GM18951 (cell line): ENCODE measurements around the gene ITGB2.

Experiments
- POLR2A ChIP-seq: IDR thresholded peaks from 4 replicates; pipeline ENCODE4 v1.6.1; 2011; ENCODE audit warnings: mild to moderate bottlenecking; ENCODE audit not compliant: insufficient read length, insufficient read depth; ENCODE audit errors: extremely low read depth
- in situ Hi-C: fragments of 300-500 bp; cut with MboI; formaldehyde crosslinking; loops from one replicate; pipeline ENCODE4 v1.12.0; 2022; ENCODE audit warnings: low sequenced_read_pairs, mixed read lengths, inconsistent platforms; ENCODE audit not compliant: unreplicated experiment

The ITGB2 gene

GRCh38 chr21:44943005-44943685 lies 22.4 kb upstream of the ITGB2 start:
- no peak for TF ChIP-seq POLR2A
- in situ Hi-C loops: loop anchor here (10.0 kb wide), 1 partner anchor 182 kb away; no protein-coding TSS in a partner anchor

- in situ Hi-C loops: loop anchor here (10.0 kb wide), 1 partner anchor 182 kb away; no protein-coding TSS in a partner anchor
- TF ChIP-seq POLR2A: no peak
Measured at GRCh38 chr21:44942566-44942965, 21.9 kb upstream of the ITGB2 start.

- in situ Hi-C loops: loop anchor here (10.0 kb wide), 1 partner anchor 183 kb away; no protein-coding TSS in a partner anchor
- no peak for TF ChIP-seq POLR2A
Measured at GRCh38 chr21:44941567-44941966, 20.9 kb upstream of the ITGB2 start.

- TF ChIP-seq POLR2A: no peak
- in situ Hi-C loops: loop anchor here (10.0 kb wide), 1 partner anchor 185 kb away; no protein-coding TSS in a partner anchor
Measured at GRCh38 chr21:44940116-44940631, 19.5 kb upstream of the ITGB2 start.

- TF ChIP-seq POLR2A: peak; percentile 89
- in situ Hi-C loops: loop anchor here (5.0 to 10.0 kb wide), 2 partner anchors 52 to 185 kb away; no protein-coding TSS in a partner anchor
Measured at GRCh38 chr21:44939532-44940115, 18.9 kb upstream of the ITGB2 start, which contains the start of gene SLX9. SLX9 (plus strand) TSS chr21:44940029; CDS start chr21:44940058, 29 bp downstream.

- in situ Hi-C loops: loop anchor here (5.0 kb wide), 1 partner anchor 52 kb away; no protein-coding TSS in a partner anchor
- peak; percentile 9 for TF ChIP-seq POLR2A
Measured at GRCh38 chr21:44938772-44939531, 18.3 kb upstream of the ITGB2 start.

- no peak for TF ChIP-seq POLR2A
- in situ Hi-C loops: loop anchor here (5.0 kb wide), 1 partner anchor 48 kb away; no protein-coding TSS in a partner anchor
Measured at GRCh38 chr21:44935533-44935927, 14.8 kb upstream of the ITGB2 start.

GRCh38 chr21:44934797-44935532 lies 14.3 kb upstream of the ITGB2 start:
- in situ Hi-C loops: loop anchor here (5.0 kb wide), 1 partner anchor 48 kb away; no protein-coding TSS in a partner anchor

GRCh38 chr21:44934276-44934675 lies 13.6 kb upstream of the ITGB2 start:
- TF ChIP-seq POLR2A: no peak
- in situ Hi-C loops: no loop called here

More at GRCh38 chr21:44934797-44935532, 14.3 kb upstream of the ITGB2 start:
- TF ChIP-seq POLR2A: no peak

- no peak for TF ChIP-seq POLR2A
- in situ Hi-C loops: no loop called here
Measured at GRCh38 chr21:44933918-44934260, 13.2 kb upstream of the ITGB2 start.

GRCh38 chr21:44933199-44933917 lies 12.7 kb upstream of the ITGB2 start:
- in situ Hi-C loops: no loop called here
- TF ChIP-seq POLR2A: no peak
